Stimulated activated CD4-positive, alpha-beta T cell treated with anti-CD3 and anti-CD28 coated beads, Interleukin-4, amount 100 ng/mL, for 4 hours (primary cell): Measurements from ENCODE around the gene KCNJ10.

Experiments
- DNase-seq, 2 experiments: peaks; one replicate each; pipeline ENCODE4 v3.0.0-alpha.2; 2020

The KCNJ10 gene

GRCh38 chr1:160082926-160083325, 13.0 kb upstream of the KCNJ10 start:
- no peak for DNase-seq

DNA sequence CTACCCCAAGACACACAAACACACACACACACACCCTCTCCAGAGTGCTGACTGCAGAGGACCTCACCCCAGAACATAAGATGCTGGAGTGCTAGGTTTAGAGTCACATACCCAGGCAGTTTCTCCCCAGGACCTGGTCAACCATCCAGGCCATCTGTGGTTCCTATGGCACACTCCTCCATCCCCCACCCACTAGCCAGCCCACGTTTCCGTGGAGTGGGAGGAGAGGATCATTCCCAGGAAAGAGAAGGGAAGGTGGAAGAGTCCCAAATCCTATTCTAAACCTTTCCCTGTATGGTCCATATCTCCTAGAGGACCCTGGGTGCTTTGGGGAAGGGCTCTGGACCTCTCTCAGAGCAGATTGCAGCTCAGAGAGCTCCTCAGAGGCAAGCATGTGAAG, 12.5 kb upstream of the KCNJ10 start:
- no peak for DNase-seq

DNA sequence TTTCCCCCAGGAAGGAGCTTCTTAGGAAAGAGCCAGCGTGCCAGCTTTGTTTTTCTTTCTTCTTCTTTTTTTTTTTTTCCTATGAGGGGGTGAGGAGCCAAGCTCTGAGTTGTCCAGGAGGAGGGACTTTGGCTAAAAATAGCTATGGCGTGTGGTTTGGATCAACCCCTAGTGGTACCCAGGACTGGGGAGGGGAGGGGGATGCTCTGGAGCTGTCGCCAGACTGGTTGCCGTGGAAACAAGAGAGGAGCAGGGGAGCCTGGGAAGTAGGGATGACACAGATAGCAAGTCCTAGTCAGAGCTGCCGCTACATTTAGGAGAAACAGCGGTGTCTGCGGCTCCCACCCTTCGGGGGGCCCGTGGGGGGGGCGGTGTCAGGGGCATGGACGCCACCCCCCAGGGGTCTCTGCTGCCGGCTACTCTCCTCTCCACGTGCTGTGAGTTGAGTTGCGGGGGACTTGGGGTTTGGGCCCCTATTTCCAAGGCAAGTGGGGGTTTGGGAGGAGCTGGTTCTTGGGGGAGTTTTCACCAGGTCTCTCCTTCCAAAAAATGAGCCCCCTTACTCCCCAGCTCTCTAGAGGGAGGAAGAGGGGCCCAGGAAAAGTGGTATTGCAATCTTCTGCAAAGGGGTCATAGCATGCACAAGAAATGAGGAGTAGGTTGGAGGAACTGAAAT, 11.4 kb upstream of the KCNJ10 start, which contains the start of gene KCNJ9:
TSS of gene KCNJ9 (plus strand) at position 278 of the 676 bp plus-strand sequence. CDS start 2,493 bp downstream, outside the sequence.
- no peak for DNase-seq

DNA sequence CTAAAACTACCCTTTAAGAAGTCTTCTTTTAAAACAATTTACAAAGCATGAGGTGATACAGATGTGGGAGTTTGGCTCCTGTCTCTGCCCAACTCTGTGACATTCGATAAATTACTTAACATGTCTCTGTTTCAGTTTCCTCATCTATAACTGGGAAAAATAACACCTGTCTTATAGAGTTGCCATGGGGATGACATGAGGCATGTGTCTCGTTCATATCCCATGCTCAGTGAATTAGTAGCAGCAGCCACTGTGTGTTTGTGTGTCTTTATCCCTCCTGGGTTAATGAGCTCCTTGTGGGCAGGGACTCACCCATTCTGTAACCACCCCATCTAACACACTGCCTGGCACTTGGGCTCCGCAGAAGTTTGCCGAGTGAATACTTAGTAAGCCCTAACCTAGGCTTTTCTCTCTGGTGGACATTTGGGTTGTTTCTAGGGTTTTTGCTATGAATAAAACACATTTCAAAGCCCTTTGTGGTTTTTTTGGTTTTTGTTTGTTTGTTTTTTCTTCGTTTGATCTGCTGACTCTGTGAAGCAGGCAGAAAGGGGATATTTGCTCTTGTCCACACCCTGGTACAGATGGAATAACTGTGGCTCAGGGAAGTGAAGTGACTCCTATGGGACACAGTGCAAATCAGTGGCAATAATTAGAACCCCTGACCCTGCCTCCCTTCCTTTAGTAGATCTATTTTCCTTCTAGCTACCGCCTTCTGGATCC, 10.6 kb upstream of the KCNJ10 start:
- no peak for DNase-seq

DNA sequence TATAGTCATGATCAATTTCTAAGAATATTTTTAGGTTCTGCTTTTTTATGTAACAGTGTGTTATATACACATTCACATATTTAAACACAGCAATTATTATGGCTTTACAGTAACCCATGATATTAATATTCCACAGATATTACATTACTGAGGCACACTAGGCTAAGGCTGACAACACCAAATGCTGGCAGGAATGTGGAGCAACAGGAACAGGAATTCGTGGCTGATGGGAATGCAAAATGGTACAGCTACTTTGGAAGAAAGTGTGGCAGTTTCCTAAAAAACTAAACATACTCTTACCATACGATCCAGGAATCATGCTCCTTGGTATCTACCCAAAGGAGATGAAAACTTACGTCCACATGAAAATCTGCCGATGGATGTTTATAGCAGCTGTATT, 9.5 kb upstream of the KCNJ10 start:
- DNase-seq, result no peak

DNA sequence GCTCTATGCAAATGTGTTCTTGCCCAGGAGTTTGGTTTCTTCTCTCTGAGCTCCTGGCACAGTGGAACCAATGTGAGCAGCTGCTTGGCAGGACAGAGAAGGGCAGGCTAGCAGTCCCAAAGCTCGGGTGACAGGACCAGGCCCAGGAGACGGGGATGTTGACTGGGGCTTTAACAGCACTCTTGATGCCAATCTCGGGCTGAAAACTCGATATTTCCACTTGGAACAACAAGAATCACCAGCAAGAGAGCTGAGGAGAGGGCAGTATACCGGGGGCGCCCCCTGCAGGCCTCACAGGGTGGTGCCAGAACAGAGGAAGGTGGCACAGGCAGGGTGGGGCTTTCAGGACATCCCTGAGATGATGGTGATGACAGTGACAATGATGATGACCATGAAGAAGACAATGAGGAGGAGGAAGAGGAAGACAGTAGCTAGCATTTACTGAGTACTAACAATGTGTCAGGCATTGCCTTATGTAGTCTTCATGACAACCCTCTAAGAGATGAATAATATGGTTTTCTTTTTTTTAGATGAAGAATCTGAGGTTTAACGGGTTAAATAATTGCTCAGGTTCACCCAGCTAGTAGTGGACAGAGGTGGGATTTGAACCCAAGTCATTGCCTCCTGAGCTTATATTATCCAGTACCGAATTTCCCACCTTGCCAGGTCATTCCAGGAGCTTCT, 8.7 kb upstream of the KCNJ10 start:
- peak; percentile 45 to 47 for DNase-seq

GRCh38 chr1:160077486-160077885, 7.5 kb upstream of the KCNJ10 start:
- no peak for DNase-seq

DNA sequence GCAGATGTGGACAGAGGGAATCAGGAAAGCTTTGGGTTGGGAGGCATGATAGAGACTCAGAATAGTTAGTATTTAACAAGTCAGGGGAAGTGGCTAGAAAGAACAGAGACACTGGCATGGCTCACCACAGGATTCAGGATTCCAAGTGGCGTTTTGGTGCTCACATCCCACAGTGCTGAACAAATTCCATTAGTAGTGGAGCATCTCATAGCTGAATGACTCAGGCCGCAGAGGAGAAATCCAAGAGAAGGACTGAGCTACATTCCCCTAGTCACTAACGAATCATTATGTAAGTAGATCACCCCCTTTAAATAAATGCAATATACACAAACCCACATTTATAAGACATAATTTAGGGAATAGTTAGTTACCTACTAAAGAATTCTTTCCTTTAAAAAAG, 6.3 kb upstream of the KCNJ10 start:
- no peak for DNase-seq

- no peak for DNase-seq
These were observed 5.9 kb upstream of the KCNJ10 start for GRCh38 chr1:160075836-160076235.

GRCh38 chr1:160074865-160075264, 4.9 kb upstream of the KCNJ10 start:
- DNase-seq, result no peak

DNA sequence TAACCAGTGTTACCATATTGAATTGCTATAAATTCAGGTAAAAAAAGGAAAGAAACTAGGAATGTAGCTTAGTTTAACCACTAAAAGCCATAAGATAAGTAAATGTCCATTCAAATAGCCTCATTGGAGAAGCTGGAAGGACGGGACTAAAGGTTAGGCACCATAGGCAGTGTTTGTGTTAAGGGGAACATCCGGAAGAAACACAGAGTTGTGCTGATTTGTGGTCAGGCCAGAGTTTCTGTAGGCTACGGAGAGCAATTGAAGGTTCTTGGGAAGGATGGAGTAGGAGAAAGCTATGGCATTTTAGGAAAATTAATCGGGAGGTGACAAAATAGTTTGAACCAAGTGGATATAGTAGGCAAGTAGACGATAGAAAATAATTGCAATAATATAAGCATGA, 1.3 kb upstream of the KCNJ10 start:
- no peak for DNase-seq

GRCh38 chr1:160070243-160071163, 543 bp upstream of the KCNJ10 start:
- DNase-seq, result peak; percentile 64 to 67

DNA sequence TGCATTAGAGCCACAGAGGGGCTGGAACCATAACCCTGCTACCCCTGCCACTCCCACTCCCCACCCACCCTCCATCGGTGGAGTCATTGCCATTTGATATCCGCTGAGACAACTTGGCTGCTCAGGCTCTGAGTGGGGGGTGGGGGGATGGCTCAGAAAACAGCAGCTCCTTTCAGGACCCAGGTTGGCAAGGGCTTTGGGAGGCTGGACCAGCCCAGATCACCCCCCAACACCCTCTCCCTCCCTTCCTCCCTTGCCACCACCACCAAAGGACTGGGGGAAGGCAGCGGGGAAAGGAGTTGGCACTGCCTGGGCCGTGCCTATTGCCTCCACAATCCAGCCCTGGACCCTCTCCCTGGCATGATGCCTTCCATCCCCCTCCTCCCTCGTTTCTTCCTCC, 1.7 kb downstream of the KCNJ10 start:
- DNase-seq, result no peak

- DNase-seq, result no peak
These were observed 2.9 kb downstream of the KCNJ10 start for GRCh38 chr1:160066829-160067745.

DNA sequence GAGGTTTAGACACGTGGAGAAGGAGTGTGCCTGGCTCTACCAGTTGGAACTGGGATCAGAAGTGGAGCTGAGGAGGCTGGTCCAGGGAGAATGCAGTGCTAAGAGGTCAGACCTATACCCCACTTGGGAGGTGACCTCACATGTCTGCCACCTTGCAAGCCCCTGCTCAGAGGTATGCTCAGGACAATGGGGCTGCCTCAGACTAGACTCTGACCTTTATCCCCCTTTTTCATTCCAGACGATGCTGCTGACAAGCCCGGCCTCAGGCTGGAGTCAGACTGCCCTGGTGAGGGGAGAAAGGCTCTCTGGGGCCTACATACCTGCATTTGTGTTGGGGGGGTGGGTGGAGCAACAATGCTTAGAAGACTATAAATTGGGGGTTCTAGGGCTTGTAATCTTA, 5.2 kb downstream of the KCNJ10 start:
- no peak for DNase-seq

GRCh38 chr1:160064164-160064563, 5.8 kb downstream of the KCNJ10 start:
- no peak for DNase-seq

- DNase-seq, result no peak
These were observed 6.8 kb downstream of the KCNJ10 start for GRCh38 chr1:160063176-160063575.

DNA sequence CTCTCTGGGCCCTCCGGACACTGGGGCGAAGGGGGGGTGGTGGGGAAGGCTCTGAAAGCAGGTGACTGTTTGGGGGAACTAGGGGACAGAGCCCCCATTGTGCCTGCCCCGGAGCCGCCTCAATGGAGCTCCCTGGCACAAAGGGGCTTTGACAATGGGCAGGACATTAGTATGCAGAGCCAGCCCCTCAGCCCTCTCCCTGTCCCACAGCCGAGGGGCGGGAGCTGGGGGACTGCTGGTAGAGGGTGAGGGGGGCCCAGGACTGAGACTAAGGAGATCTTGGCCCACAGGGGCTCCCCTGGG, 7.8 kb downstream of the KCNJ10 start:
- no peak for DNase-seq

DNA sequence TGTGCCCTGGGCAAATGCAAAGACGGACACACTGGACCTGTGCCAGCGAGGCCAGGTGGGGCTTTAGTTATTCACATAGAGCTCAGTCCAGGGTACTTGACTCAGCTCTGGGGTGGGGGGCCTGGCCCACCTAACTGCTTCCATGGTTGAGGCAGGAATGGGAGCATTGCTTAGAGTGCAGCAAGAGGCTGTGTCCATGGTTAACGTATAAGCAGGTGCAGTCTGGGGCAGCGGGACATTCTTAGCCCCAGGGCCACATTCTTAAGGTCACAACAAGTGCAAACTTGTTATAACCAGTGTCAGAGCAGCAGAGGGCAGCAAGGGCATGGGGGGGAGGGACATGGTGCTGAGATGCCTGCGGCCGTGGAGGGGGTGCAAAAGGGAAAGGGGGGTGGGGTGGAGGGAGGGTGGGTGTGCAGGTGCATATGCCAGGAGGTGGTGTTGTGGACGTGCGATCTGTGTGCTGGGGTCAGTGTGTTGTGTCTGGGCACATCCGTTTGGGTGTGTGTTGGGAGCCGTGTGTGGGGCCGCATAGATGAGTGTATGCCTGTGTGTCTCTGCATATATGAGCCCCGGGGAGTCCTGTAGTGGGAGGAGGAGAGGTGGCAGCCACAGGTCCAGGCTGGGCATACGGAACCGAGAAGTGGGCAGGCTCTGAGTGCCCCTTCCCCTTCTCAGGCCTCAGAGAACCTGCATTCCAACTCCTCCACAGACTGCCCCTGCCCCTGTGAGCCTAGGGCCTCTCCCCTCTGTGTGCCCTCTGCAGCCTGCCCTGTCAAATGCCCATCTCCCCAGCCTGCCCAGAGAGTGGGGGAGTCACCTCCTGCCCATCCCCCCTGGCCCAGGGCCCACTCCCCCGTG, 8.4 kb downstream of the KCNJ10 start:
- DNase-seq, result no peak

DNA sequence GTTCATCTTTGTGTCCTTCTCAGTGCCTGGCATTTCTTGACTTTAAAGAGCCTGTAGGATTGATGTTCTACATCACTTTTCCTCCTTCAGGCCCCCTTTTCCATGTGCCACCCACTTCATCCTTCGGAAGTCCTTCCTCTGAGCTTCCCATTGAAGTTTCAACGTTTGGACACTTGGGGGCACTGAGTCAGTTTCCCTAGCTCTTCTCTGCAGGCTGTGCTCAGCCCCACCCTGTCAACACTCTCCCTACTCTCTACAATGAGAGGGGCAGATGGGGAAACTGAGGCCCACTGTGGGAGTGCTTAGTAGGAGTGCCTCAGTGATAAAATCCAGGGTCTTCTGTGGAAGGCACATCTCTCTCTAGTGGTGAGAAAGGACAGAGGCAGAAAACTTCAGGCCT, 11.9 kb downstream of the KCNJ10 start:
- DNase-seq, result no peak

DNA sequence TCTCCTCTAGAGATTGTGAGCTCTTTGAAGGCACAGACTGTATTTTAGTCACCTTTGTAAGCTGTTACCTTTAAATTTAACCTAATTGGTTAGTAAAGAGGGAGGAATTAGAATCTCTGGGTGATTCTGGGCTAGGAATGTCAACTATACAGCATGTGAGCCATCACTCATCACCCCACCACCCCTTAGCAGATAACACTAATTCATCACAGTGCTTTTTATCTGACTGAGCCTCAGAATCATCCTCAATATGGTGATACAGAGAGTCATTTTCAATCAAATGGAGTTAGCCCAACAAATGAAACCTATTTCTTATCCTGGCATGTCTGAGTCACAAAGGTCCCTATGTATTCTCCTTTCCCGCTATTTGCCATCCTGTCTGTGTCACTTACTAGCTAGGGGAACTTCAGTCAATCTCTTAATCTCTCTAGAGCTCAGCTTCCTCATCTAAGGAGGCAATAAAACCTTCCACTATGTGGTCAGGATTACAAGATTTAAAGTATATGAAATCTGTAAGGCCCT, 13.3 kb downstream of the KCNJ10 start:
- DNase-seq, result no peak
